Hepatocyte (in vitro differentiated cells): ENCODE measurements around the gene GNAT1. TPM values are rescaled to one million over a fixed set of nuclear protein-coding genes. Genes with fewer than 3 reads are reported as not detected.

Experiments
- DNase-seq: peaks from one replicate; pipeline ENCODE4 v3.0.0-alpha.2; 2016; ENCODE audit warnings: low spot score
- H2AFZ ChIP-seq: fragments of 200-600 bp; sonication (generic); 2 replicates; pipeline ENCODE4 v1.6.0; 2016; ENCODE audit warnings: antibody characterized with exemption, mild to moderate bottlenecking
- H3K27ac ChIP-seq: fragments of 200-600 bp; sonication (generic); 2 replicates; pipeline ENCODE4 v1.5.1; 2016; ENCODE audit warnings: mild to moderate bottlenecking
- H3K27me3 ChIP-seq: fragments of 200-600 bp; sonication (generic); 2 replicates; pipeline ENCODE4 v1.6.1; 2016
- H3K36me3 ChIP-seq: fragments of 200-600 bp; sonication (generic); replicated peaks from 2 replicates; pipeline ENCODE4 v1.5.1; 2016; ENCODE audit warnings: low read depth; ENCODE audit not compliant: insufficient read depth
- H3K4me1 ChIP-seq: fragments of 200-600 bp; sonication (generic); 2 replicates; pipeline ENCODE4 v1.5.1; 2016; ENCODE audit warnings: mild to moderate bottlenecking, moderate library complexity; ENCODE audit not compliant: insufficient read depth
- H3K4me2 ChIP-seq: fragments of 200-600 bp; sonication (generic); 2 replicates; pipeline ENCODE4 v1.6.0; 2016
- H3K4me3 ChIP-seq: fragments of 200-600 bp; sonication (generic); 2 replicates; pipeline ENCODE4 v1.5.1; 2016; ENCODE audit warnings: mild to moderate bottlenecking
- H3K79me2 ChIP-seq: fragments of 200-600 bp; sonication (generic); 2 replicates; pipeline ENCODE4 v1.6.0; 2017; ENCODE audit warnings: mild to moderate bottlenecking
- H3K9me2 ChIP-seq: fragments of 200-600 bp; sonication (generic); replicated peaks from 2 replicates; pipeline ENCODE4 v1.6.0; 2017; ENCODE audit warnings: mild to moderate bottlenecking; ENCODE audit not compliant: insufficient read depth
- H3K9me3 ChIP-seq: fragments of 200-600 bp; sonication (generic); 2 replicates; pipeline ENCODE4 v1.5.1; 2016; ENCODE audit warnings: low read depth, mild to moderate bottlenecking
- H4K20me1 ChIP-seq: fragments of 200-600 bp; sonication (generic); 2 replicates; pipeline ENCODE4 v1.6.0; 2016; ENCODE audit warnings: mild to moderate bottlenecking; ENCODE audit not compliant: insufficient read depth, poor library complexity, severe bottlenecking
- EZH2 ChIP-seq: fragments of 200-600 bp; sonication (generic); IDR thresholded peaks from 2 replicates; pipeline ENCODE4 v1.6.1; 2016; ENCODE audit warnings: antibody characterized with exemption, mild to moderate bottlenecking, borderline replicate concordance
- EZH2phosphoT487 ChIP-seq: fragments of 200-600 bp; sonication (generic); IDR thresholded peaks from one replicate; pipeline ENCODE4 v1.6.1; 2018; ENCODE audit warnings: antibody characterized with exemption, mild to moderate bottlenecking, low read depth, moderate library complexity; ENCODE audit not compliant: unreplicated experiment, severe bottlenecking
- WGBS: methylation state at CpG from one replicate; pipeline ENCODE4 v1.1.6; 2016; ENCODE audit warnings: low lambda C conversion rate; ENCODE audit errors: missing lambda C conversion rate; 5-methylcytosine and 5-hydroxymethylcytosine counted together
- polyA plus RNA-seq: library from polyadenylated mRNA; unstranded; fragments of >200 nt; fragmentation: Nextera tagmentation; extraction: Ambion mirVana; gene quantifications from 2 replicates; pipeline ENCODE4 v1.2.1, GENCODE V29; 2016
- total RNA-seq: library from RNA; depleted of rRNA; stranded (reverse); fragments of >200 nt; gene quantifications from 2 replicates; pipeline ENCODE4 v1.2.3, GENCODE V29; 2014
- TF ChIP-seq, protein P1 (sequence below): fragments of 200-600 bp; sonication (generic); IDR thresholded peaks from 2 replicates; pipeline ENCODE4 v1.5.1; 2016; ENCODE audit warnings: antibody characterized with exemption, mild to moderate bottlenecking; ENCODE audit not compliant: poor library complexity

Gene GNAT1
- total and polyA plus RNA-seq, 2 experiments from 2014 or later: not detected

DNA sequence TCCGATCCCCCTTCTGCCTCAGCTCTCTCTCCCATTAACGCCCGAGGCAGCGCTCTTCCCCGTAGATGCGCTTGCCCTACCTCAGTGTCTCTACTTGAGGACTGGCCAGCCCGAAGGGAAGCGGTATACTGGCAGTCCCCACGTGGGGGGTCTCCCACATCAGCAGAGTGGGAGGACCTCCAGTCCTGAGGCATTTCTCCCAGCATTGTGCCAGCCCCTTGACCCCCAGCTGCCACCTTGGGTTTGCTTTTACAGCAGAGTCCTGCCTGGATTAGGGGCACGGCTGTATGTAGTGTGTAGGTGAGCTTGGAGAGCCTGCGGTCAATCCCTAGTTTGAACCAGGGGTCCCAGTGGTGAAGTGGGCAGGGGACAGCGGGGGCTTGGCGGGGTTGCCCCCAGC is 35.5 kb upstream of the GNAT1 start:
- Histone ChIP-seq H3K27ac (no peak overlapping the region), H4K20me1 (peaks cover 8% of the 10 kb centered on the region), H2AFZ (no peak overlapping the region), H3K4me3 (peak overlapping the region; percentile 52), H3K9me3 (no peaks in the 10 kb centered on the region), H3K36me3 (no peaks in the 10 kb centered on the region), H3K4me2 (peak overlapping the region; percentile 97), H3K27me3 (peaks cover 39% of the 10 kb centered on the region), H3K79me2 (peaks cover 29% of the 10 kb centered on the region), H3K9me2 (no peaks in the 10 kb centered on the region), H3K4me1 (peaks cover 39% of the 10 kb centered on the region)
- 8% methylated on average over 13 of the region's 13 CpGs for WGBS
- DNase-seq: no peak
- TF ChIP-seq, protein P1, sequence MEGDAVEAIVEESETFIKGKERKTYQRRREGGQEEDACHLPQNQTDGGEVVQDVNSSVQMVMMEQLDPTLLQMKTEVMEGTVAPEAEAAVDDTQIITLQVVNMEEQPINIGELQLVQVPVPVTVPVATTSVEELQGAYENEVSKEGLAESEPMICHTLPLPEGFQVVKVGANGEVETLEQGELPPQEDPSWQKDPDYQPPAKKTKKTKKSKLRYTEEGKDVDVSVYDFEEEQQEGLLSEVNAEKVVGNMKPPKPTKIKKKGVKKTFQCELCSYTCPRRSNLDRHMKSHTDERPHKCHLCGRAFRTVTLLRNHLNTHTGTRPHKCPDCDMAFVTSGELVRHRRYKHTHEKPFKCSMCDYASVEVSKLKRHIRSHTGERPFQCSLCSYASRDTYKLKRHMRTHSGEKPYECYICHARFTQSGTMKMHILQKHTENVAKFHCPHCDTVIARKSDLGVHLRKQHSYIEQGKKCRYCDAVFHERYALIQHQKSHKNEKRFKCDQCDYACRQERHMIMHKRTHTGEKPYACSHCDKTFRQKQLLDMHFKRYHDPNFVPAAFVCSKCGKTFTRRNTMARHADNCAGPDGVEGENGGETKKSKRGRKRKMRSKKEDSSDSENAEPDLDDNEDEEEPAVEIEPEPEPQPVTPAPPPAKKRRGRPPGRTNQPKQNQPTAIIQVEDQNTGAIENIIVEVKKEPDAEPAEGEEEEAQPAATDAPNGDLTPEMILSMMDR: no peak
- TF ChIP-seq EZH2phosphoT487 (no peak), EZH2 (peak; percentile 54)

DNA sequence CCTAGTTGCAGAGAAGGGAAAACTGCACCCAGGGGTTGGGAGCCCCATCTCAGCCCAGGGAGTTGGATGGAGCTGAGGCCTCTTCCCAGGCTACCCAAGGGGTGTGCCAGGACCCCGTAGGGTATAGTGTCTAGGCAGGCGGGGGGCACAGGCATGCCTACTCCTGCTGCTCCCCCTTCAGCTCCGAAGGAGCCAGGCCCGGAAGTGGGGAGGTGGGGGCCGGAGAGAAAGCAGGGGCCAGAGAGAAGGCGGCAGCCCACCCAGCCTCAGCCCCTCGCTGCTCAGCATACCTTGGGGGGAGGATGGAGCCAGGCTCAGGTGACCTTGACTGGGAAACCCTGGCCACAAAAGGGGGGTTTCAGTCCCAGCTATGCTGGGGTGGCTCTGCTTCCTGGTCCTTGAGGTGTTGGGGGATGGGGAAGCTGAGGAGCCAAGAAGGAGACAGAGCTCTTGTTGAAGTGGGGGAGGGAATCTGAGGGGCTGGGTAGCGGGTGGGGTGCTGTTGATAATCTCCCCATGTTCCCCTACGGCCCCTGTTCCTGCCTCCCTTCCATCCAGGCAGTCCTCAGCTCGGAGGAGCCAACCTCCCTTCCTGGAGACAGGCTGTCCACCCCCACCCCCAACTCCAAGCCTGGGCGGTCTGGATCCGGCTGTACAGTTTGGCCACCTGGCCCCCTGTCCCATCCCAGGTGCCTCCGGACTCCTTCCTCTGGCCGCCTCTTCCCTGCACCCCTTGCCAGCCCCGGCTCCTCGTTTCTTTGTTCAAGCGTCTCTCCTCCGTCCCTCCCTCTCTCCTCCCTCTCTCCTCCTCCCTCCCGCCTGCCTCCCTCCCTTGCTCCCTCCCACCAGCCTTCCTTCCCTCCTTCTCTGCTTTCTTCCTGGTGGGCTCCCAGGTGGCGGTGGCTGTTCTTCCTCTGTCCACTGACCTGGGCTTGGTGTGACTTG is 34.6 kb upstream of the GNAT1 start:
- H3K4me3 ChIP-seq: peak overlapping the region; percentile 52
- H3K9me2 ChIP-seq: no peaks in the 10 kb centered on the region
- peak; percentile 54 for DNase-seq
- H3K9me3 ChIP-seq: no peaks in the 10 kb centered on the region
- H2AFZ ChIP-seq: no peak overlapping the region
- H3K27ac ChIP-seq: peak overlapping the region; percentile 56
- H3K27me3 ChIP-seq: peaks cover 39% of the 10 kb centered on the region
- H4K20me1 ChIP-seq: peaks cover 8% of the 10 kb centered on the region
- H3K36me3 ChIP-seq: no peaks in the 10 kb centered on the region
- TF ChIP-seq, protein P1: no peak
- no peak for TF ChIP-seq EZH2phosphoT487
- WGBS: 25% methylated on average over 8 of the region's 20 CpGs
- peaks cover 30% of the 10 kb centered on the region for H3K4me1 ChIP-seq
- H3K4me2 ChIP-seq: peak overlapping the region; percentile 97
- peaks cover 29% of the 10 kb centered on the region for H3K79me2 ChIP-seq

DNA sequence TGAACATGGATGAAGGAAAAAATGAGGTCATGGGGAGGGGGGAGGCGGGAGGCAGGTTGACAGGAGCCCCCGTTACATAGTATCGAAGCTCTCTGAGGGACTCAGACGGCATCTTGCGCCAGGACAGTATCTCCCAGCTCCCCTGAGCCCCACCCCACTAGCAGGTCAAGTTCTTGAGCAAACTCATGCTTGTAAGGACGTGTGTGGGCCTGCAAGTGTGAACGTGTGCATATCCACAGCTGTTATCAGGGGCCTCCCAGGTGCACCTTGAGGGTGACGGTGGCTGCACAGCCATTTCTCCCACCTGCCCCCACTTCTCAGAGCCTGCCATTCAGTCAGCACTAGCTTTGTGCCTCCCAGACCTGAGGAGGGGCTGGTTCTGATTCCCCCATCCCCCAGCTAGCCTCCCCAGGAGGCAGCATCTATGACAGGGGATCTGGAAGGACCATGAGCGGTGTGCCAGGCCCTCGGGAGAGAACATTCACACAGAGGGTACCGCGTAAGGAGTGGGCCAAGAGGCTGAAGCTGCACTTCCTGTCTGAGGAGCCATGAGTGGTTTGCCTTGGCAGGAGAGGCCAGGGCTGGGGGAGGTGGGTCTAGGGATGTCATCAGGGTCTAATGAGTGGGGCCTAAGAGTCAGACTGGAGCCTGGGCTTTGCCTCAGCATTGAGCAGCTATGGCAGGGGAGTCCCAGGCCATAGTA is 33.4 kb upstream of the GNAT1 start:
- H2AFZ ChIP-seq: no peak overlapping the region
- H3K27me3 ChIP-seq: peaks cover 36% of the 10 kb centered on the region
- no peaks in the 10 kb centered on the region for H3K9me3 ChIP-seq
- H3K9me2 ChIP-seq: no peaks in the 10 kb centered on the region
- no peak for DNase-seq
- H3K36me3 ChIP-seq: no peaks in the 10 kb centered on the region
- peaks cover 29% of the 10 kb centered on the region for H3K79me2 ChIP-seq
- peak overlapping the region; percentile 56 for H3K27ac ChIP-seq
- peaks cover 8% of the 10 kb centered on the region for H4K20me1 ChIP-seq
- H3K4me1 ChIP-seq: peaks cover 24% of the 10 kb centered on the region
- TF ChIP-seq EZH2phosphoT487 (no peak), EZH2 (no peak)
- TF ChIP-seq, protein P1: no peak
- WGBS: 63% methylated on average over 12 of the region's 12 CpGs
- peak overlapping the region; percentile 97 for H3K4me2 ChIP-seq
- no peak overlapping the region for H3K4me3 ChIP-seq
